Uterus (tissue), 4 donors: ENCODE data around the gene MBD2. TPM values are rescaled to one million over a fixed set of nuclear protein-coding genes. Genes with fewer than 3 reads are reported as not detected.

Experiments
- DNase-seq, 2 donors: peaks; one replicate each; pipeline ENCODE4 v3.0.0-alpha.2; 2019 to 2020
- H3K27ac ChIP-seq, 2 donors: fragments of 200-600 bp; sonication (generic); 1 replicate in 1 of 2; 2 replicates in 1 of 2; pipeline ENCODE4 v1.5.1; 2016 to 2018
- H3K27me3 ChIP-seq, 2 donors: fragments of 200-600 bp; sonication (generic); one replicate each; pipeline ENCODE4 v1.5.1; 2018 to 2019; ENCODE audit warnings: control low read depth in 1 of 2
- H3K36me3 ChIP-seq, 2 donors: fragments of 200-600 bp; sonication (generic); one replicate each; pipeline ENCODE4 v1.5.1; 2019; ENCODE audit warnings: control low read depth in 1 of 2
- H3K4me1 ChIP-seq, 2 donors: fragments of 200-600 bp; sonication (generic); one replicate each; pipeline ENCODE4 v1.5.1; 2018 to 2019; ENCODE audit warnings: control low read depth in 1 of 2
- H3K4me3 ChIP-seq, 2 donors: fragments of 200-600 bp; sonication (generic); 1 replicate in 1 of 2; 2 replicates in 1 of 2; pipeline ENCODE4 v1.5.1; 2018 to 2019; ENCODE audit warnings: mild to moderate bottlenecking in 1 of 2
- H3K9me3 ChIP-seq, 2 donors: fragments of 200-600 bp; sonication (generic); one replicate each; pipeline ENCODE4 v1.5.1; 2019; ENCODE audit warnings: control low read depth in 1 of 2
- POLR2A ChIP-seq, 2 donors: fragments of 450-650 bp; IDR thresholded peaks; one replicate each; pipeline ENCODE4 v1.6.1; 2016; ENCODE audit warnings: antibody characterized with exemption in 2 of 2, mild to moderate bottlenecking in 1 of 2, moderate library complexity in 1 of 2
- intact Hi-C: fragments of 100-400 bp; cut with DNase I; formaldehyde crosslinking; loops from one replicate; pipeline ENCODE4 v1.15.1; 2023; ENCODE audit warnings: low total_unique reads
- total RNA-seq, 4 donors: library from RNA; depleted of rRNA in 3 of 4; stranded (reverse); fragments of >200 nt in 3 of 4; gene quantifications; one replicate each; pipeline versions ENCODE4 v1.1.0 to v1.2.4, GENCODE V29; 2014 to 2023
- TF ChIP-seq, protein P1 (sequence below), 4 experiments: fragments of 200-600 bp in 2 of 4; fragments of 450-650 bp in 2 of 4; sonication (generic) in 2 of 4; IDR thresholded peaks; one replicate each; pipeline ENCODE4 v1.5.1; 2016 to 2019; ENCODE audit warnings: antibody characterized with exemption in 4 of 4, mild to moderate bottlenecking in 2 of 4, moderate library complexity in 1 of 4
- donor health status: DM: yes; HTN: yes; CAD: no.

Gene MBD2
- total RNA-seq, 4 donors from 2014 or later, result 10.8 to 76.9 (median 26.0) TPM

DNA sequence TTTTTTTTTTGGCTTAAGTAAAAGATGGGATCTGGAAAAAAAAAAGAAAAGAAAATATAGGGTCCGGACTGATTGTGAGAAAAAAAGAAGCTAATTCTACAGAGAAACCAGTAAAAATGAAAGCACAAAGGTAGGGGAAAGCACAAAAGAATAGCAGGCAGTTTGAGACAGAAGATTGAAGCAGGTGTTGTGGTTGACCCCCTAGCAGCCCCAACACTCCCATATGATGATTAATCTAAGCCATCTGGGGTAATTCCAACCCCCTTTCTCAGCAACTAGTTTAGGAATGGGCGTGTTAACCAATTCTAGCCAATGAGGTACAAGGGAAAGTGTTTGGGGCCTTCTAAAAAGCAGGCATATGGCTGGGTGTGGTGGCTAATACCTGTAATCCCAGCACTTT is 77.0 kb downstream of the MBD2 start:
- Histone ChIP-seq H3K27ac (no peak overlapping the region), H3K4me1 (peaks cover 0 to 3% of the 10 kb centered on the region in 2 donors), H3K4me3 (no peak overlapping the region), H3K9me3 (no peaks in the 10 kb centered on the region), H3K36me3 (no peaks in the 10 kb centered on the region), H3K27me3 (no peaks in the 10 kb centered on the region)
- no peak for DNase-seq
- TF ChIP-seq, protein P1, sequence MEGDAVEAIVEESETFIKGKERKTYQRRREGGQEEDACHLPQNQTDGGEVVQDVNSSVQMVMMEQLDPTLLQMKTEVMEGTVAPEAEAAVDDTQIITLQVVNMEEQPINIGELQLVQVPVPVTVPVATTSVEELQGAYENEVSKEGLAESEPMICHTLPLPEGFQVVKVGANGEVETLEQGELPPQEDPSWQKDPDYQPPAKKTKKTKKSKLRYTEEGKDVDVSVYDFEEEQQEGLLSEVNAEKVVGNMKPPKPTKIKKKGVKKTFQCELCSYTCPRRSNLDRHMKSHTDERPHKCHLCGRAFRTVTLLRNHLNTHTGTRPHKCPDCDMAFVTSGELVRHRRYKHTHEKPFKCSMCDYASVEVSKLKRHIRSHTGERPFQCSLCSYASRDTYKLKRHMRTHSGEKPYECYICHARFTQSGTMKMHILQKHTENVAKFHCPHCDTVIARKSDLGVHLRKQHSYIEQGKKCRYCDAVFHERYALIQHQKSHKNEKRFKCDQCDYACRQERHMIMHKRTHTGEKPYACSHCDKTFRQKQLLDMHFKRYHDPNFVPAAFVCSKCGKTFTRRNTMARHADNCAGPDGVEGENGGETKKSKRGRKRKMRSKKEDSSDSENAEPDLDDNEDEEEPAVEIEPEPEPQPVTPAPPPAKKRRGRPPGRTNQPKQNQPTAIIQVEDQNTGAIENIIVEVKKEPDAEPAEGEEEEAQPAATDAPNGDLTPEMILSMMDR (IDR thresholded peaks at IDR 0.05), result no peak
- TF ChIP-seq POLR2A (IDR thresholded peaks at IDR 0.05), result no peak
- intact Hi-C loops, result no loop called here

DNA sequence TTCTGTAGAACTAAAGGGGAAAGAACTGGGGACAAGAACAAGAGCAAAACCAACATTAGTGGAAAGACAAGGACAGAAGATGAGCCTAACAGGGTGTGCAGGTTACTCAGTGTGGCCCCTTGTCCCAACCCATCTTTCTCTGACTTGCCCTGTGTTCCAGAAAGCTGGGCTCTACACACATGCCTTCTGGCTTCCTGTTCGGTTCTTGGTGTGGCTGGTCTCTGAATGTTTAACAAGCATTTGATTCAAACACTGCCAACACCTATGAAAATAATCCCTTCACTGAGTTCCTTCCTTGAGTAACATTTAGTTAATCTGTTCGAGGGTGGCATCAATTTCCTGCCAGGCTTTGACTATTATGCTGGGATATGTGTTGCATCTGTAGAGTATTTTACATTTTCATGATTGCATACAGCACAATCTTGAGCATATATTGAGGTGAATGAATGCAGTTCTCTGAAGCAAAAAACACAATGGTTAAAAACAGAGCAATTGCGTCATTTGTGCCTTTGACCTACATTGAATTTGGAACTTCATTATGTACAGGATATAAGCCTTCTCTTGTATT is 83.3 kb downstream of the MBD2 start:
- H3K27me3 ChIP-seq, result no peaks in the 10 kb centered on the region
- DNase-seq, result no peak
- no peak overlapping the region for H3K27ac ChIP-seq
- intact Hi-C loops, result no loop called here
- H3K9me3 ChIP-seq, result no peaks in the 10 kb centered on the region
- H3K4me1 ChIP-seq, result no peaks in the 10 kb centered on the region
- H3K36me3 ChIP-seq, result no peaks in the 10 kb centered on the region
- no peak overlapping the region for H3K4me3 ChIP-seq
- TF ChIP-seq POLR2A (IDR thresholded peaks at IDR 0.05), result no peak
- TF ChIP-seq, protein P1 (IDR thresholded peaks at IDR 0.05), result no peak

DNA sequence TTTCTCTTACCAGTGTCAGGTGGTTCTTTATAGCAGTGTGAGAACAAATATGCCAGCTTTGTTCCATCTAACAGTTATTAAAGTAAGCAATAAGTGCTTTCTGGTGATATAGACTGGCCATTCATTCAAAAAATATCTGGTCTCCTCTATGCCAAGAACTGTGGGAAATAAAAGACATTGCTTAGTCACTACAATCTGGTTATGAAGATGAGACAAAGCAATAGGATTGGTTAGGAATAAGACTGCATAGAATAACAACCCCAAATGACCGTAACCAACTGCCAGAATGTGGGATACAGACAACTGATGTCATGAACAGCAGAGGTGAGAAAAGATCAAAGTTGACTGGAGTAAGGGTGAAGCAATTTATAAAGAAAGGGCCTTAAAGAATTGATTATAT is 83.8 kb downstream of the MBD2 start:
- Histone ChIP-seq H3K4me3 (no peak overlapping the region), H3K27me3 (no peaks in the 10 kb centered on the region), H3K36me3 (no peaks in the 10 kb centered on the region), H3K9me3 (no peaks in the 10 kb centered on the region), H3K27ac (no peak overlapping the region), H3K4me1 (no peaks in the 10 kb centered on the region)
- no peak for DNase-seq
- TF ChIP-seq POLR2A (IDR thresholded peaks at IDR 0.05), result no peak
- TF ChIP-seq, protein P1 (IDR thresholded peaks at IDR 0.05), result no peak
- intact Hi-C loops, result no loop called here

DNA sequence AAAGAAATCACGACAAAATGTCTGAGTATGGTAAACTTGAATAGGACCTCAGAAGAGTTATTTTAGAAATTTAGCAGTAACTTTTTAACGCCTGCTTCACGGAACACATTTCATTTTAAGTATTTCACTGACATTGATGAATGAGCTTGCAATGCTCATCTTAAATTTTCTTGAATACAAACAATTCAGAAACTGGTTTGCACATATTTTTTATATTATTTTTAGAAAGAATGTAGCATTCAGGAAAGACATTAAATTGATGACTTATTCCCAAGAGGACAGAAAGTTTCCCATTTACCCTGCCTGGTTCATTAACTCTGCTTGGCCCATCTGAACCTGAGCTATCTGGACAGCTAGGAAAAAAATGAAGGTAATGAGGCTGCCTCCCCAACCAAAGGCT is 89.3 kb downstream of the MBD2 start:
- H3K27ac ChIP-seq, result no peak overlapping the region
- no peaks in the 10 kb centered on the region for H3K9me3 ChIP-seq
- H3K4me3 ChIP-seq, result no peak overlapping the region
- no peaks in the 10 kb centered on the region for H3K4me1 ChIP-seq
- H3K36me3 ChIP-seq, result no peaks in the 10 kb centered on the region
- no peak for TF ChIP-seq POLR2A (IDR thresholded peaks at IDR 0.05)
- TF ChIP-seq, protein P1 (IDR thresholded peaks at IDR 0.05), result no peak
- H3K27me3 ChIP-seq, result no peaks in the 10 kb centered on the region
- DNase-seq, result no peak
- intact Hi-C loops, result no loop called here

DNA sequence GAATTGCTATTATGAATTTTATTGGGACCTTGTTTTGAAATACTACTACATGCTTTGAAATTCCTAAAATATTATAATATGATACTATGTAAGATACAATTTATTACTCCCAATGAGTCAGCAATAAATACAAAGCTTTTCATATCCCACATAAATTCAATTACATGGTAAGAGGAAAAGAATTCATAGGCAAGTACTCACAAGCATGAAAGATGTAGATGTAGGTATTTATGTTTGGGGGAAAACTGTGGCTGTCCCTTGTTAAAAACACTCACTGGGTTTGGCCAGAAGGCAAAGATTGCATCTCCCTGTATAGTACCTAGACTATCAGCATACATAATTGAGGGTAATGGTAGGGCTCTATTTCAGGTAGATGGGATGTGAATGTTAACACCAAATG is 90.4 kb downstream of the MBD2 start:
- TF ChIP-seq, protein P1 (IDR thresholded peaks at IDR 0.05), result no peak
- TF ChIP-seq POLR2A (IDR thresholded peaks at IDR 0.05), result no peak
- no peaks in the 10 kb centered on the region for H3K9me3 ChIP-seq
- H3K4me3 ChIP-seq, result no peak overlapping the region
- no peaks in the 10 kb centered on the region for H3K27me3 ChIP-seq
- no peaks in the 10 kb centered on the region for H3K36me3 ChIP-seq
- H3K27ac ChIP-seq, result no peak overlapping the region
- DNase-seq, result no peak
- intact Hi-C loops, result no loop called here
- no peaks in the 10 kb centered on the region for H3K4me1 ChIP-seq
